ENCODE measurements around the gene VIT.

Gene VIT, protein sequence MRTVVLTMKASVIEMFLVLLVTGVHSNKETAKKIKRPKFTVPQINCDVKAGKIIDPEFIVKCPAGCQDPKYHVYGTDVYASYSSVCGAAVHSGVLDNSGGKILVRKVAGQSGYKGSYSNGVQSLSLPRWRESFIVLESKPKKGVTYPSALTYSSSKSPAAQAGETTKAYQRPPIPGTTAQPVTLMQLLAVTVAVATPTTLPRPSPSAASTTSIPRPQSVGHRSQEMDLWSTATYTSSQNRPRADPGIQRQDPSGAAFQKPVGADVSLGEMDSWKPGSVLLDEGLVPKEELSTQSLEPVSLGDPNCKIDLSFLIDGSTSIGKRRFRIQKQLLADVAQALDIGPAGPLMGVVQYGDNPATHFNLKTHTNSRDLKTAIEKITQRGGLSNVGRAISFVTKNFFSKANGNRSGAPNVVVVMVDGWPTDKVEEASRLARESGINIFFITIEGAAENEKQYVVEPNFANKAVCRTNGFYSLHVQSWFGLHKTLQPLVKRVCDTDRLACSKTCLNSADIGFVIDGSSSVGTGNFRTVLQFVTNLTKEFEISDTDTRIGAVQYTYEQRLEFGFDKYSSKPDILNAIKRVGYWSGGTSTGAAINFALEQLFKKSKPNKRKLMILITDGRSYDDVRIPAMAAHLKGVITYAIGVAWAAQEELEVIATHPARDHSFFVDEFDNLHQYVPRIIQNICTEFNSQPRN

DNA sequence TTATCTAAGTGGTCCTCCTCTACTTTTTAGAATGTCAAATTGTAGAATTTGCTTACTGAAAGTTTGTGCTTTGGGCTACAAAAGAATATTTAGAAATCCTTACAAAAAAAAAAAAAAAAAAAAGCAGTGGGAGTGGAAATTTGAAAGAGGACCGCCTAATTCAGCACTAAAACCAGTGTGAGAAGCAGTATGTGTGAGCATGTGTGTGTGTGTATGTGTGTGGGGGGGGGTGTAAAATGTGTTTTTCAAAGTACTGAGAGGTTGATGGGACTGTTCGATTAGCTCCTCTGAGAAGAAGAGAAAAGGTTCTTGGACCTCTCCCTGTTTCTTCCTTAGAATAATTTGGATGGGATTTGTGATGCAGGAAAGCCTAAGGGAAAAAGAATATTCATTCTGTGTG, at the start of gene VIT:
Gene VIT, plus strand, starts transcription at position 175 of the 400 bp plus-strand sequence. CDS start 19,664 bp downstream, outside the sequence.
- no peak for DNase-seq

DNA sequence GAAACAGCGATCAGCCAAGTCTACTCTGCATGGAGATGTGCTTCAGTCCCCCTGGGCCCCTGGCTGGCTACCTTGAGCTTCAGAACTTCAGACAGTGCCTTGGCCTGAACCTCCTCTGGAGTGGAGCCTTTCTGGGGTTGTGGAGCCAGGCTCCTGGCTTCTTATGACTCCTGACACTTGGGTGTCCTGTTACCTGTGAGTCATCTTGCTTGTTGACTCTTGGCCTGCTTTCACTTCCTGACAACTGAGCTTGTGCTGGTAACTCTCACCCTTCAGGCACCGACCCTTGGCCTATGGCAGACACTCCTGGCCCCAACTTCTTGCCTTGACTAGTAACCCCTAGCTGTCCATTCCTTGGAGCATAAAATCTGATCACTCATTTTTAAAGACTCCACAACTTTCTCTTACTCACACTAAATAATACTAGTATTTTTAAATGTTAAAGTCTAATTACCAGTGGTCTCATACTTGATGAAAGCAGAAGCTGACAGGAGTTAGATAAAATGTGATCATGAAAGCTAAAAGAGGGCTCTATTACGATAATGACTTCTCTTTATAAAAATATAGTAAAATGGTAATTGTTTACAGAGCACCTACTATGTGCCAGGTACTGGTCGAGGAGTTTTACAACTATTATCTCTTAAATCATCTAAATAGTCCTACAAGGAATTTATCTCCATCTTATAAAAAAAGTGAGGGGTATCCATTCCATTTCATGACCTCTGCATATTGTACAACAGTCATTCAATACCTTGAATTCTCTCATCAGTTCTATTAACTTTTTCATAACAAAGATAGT, 46.3 kb upstream of the VIT start:
- DNase-seq, result no peak

DNA sequence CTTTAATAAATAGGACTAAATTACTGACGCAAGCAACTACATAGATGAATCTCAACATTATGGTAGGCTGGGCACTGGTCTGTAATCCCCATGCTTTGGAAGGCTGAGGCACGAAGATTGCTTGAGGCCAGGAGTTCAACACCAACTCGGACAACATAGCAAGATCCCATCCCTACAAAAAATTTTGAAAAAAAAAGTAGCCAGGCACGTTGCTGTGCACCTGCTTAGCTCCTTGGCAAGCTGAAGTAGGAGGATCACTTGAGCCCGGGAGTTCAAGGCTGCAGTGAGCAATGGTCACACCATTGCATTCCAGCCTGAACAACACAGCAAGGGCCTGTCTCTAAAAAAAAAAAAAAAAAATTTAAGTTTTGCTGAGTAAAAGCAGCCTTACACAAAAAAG, 43.4 kb upstream of the VIT start:
- no peak for DNase-seq

- no peak for DNase-seq
These were observed 42.4 kb upstream of the VIT start for GRCh38 chr2:36653967-36654694.

DNA sequence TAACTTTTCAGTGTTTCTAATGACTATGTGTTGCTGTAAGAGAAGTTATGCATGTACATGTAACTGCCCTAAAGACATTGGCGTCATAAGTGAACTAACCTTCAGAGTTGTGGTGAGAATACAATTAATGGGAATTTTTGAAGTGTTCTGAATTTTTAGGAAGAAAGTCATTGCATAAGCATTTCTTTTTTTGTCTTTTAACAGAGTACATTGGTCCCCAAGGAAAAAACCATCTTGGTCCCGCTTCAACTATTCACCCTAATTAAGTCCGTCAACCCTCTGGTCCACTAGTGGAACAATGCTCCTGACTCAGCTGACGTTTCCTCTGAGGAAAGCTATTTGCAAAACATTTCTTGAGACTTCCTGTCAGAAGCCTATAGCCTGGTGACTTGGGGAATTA, 41.1 kb upstream of the VIT start:
- DNase-seq, result no peak

DNA sequence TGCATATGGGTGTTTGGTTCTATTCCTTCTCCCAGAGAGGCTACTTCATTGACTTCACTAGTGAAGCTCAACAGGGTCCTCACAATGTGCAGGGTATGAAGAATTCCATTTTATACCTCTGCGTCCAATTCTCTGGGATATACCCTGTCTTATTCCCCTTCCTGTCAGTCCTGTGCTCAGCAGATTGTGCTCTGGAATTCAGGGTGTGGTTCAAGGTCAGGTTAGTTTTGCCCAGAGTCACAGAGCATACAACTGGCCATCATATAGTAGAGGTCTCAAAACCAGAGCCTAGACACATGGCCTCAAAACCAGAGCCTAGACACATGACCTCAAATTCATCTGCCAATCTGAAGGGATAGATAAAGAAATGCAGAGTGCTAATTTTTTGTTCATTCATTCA, 38.8 kb upstream of the VIT start:
- DNase-seq, result no peak

- no peak for DNase-seq
These were observed 38.2 kb upstream of the VIT start for GRCh38 chr2:36658277-36658748.

DNA sequence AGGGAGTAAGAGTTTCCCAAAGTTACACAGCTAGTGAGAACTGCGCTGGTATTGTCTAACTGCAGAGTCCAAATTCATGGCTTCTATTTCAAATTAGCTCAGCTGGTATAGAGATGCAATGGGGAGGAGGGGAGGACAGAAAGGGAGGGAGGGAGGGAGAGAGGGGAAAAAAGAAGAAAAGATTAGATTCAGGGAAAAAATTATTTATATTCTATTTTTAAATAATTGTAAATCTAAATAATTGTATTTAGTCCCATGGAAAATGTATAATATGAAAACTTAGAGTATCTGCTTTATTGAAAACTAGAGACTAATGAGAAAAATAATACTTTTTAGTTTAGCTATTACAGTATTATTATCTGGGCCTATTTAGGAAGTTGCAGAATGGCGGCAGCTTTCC, 37.3 kb upstream of the VIT start:
- no peak for DNase-seq

GRCh38 chr2:36659872-36660312, 36.6 kb upstream of the VIT start:
- no peak for DNase-seq

DNA sequence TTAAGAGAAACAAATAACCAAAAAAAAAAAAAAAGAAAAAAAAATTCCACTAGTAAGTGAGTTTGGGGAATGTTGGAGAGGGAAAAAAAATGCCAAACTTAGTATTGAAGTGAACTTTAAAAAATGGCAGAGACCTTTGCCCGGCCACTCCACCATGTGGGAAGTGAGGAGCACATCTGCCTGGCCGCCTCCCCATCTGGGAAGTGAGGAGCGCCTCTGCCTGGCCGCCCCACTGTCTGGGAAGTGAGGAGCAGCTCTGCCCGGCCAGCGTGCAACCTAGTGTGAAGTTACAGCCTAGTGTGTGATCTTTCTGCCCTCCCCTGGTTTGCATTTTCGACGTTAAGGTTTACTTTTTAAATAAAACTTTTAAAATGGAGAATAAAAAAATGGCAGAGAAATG, 33.9 kb upstream of the VIT start:
- DNase-seq, result no peak

GRCh38 chr2:36663295-36663694, 33.2 kb upstream of the VIT start:
- no peak for DNase-seq

DNA sequence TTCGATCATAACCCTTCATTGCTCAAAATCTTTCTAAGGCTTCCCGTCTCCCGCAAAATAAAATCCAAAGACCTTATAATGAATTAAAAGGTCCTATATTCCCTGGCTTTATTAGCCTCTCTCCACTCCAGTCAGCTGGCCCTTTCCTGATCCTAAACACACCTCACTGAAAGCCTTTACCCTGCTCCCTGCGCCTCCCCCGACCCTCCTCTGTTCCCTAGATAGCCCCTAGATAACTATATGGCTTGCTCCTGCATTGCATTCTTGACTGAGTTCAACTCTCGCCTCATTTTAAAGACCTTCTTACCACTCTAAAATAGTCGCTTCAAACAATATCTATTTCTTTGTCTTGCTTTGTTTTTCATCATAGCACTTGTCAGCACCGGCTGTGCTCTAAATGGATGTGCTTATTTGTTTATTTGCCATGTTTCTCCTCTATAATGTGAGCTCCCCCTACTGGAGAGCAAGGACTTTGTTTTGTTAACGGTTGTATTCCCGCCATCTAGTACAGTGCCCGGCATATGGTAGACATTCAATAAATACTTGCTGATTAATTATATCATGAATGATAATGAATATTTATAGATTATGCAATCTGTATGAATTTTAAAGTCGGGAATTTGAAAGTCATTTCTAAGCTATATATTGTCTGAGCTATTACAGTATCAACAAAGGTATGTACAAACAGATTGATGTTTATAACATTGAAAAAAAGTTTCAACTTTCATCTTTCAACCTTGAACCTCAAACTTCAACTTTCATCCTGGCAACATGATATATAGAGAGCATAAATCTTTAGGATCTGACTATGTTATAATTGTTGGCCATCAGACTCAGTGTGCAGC, 32.4 kb upstream of the VIT start:
- DNase-seq, result no peak

DNA sequence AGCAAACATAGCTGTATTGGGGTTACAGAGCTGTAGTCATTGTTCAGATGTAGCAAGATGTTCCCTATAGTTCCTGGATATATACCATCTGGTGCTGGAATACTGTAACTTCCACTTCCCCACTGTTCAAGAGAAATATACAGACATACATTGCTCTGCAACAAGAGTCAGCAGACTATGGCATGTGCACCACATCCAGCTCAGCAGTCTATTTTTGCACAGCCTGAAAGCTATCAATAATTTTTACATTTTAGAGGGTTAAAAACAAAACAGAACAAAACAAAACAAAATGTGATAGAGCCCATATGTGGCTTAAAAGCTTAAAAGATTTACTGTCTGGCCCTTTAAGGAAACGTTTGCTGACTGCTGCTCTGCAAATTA, 31.8 kb upstream of the VIT start:
- DNase-seq, result no peak

GRCh38 chr2:36667931-36668330, 28.6 kb upstream of the VIT start:
- no peak for DNase-seq

DNA sequence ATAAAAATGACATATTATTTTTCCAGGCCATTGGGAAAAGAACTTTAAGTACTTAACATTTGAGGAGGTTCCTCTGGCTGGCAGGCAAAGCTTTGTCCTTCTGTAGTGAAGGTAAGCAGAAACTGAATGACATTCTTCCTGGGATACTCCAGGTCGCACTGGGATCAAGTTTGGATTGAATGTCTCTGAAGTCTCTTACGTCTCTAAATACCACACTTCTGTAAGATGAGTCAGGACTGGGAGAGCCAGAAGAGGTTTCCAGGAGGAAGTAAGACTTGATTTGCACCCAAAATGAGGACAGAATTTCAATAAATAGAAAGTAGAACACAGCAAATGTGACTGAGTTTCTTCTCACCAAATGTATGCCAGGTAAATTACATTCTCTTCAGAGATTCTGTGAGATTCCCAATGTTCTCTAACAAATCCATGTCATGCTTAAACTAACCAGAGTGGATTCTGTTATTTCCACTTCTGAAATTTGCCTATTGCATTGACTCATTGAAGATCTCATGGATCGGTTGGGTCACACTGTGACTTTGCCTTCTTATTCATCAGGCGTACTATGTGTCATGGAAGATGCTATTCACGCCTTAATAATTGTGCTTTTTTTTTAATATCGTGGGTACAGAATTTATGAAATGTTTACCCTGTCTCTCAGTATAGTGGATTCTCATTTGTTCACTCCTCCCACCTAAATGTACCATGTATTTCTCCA, 25.5 kb upstream of the VIT start:
- DNase-seq, result no peak

- DNase-seq, result no peak
These were observed 24.8 kb upstream of the VIT start for GRCh38 chr2:36671731-36672130.

DNA sequence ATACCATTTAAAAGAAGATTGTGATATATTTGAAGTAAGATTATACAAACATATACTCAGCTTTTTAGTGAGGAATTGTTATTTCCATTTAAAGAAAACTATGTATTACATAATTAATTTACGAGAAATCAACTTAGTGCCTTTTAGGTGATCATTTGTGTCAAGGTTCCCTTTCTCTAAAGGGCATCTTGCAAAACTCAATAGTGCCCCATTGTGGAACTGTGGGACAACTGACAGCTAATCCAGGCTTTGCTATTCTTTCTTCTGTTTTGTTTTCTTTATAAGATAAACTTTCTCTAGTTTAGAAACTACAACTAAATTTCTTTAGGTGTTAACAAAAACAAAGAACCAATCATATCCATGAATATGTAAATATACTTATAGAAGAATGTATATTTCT, 24.3 kb upstream of the VIT start:
- DNase-seq, result no peak

DNA sequence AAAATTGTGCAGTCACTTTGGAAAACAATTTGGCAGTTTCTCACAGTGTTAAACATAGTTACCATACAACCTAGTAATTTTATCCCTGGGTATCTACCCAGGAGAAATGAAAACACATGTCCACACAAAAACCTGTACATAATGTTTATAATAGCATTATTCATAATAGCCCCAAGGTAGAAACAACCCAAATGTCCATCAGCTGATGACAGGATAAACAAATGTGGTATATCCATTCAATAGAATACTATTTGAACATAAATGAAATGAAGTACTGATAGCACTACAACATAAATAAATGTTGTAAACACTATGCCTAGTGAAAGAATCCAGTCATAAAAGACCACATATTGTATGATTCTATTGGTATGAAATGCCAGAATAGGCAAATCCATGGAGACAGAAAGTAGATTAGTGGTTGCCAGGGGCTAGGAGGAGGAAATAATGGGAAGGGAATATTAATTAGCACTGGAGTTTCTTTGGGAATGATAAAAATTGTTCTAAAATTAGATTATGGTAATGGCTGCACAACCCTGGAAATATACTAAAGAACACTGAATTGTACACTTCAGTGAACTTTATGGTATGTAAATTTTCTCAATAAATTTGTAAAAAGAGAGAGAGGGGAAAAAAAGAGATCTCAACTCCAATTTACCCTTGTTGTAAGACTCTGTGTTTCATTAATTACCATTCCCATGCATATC, 20.8 kb upstream of the VIT start:
- no peak for DNase-seq

- no peak for DNase-seq
These were observed 20.1 kb upstream of the VIT start for GRCh38 chr2:36676364-36676763.

GRCh38 chr2:36677386-36677785, 19.1 kb upstream of the VIT start:
- no peak for DNase-seq
